Thoracic aorta (tissue), 2 donors: ENCODE results near the gene ACTN1. TPM values are rescaled to one million over a fixed set of nuclear protein-coding genes. Genes with fewer than 3 reads are reported as not detected.

Experiments
- ATAC-seq: fragments of 150-250 bp; one replicate; pipeline ENCODE4 v1.8.0; 2017; ENCODE audit warnings: low read depth; ENCODE audit not compliant: insufficient number of reproducible peaks, low FRiP score
- DNase-seq: peaks from one replicate; pipeline ENCODE4 v3.0.0-alpha.2; 2020; ENCODE audit warnings: low spot score
- H3K27ac ChIP-seq, 2 donors: fragments of 200-600 bp; sonication (generic); 1 replicate in 1 of 2; 2 replicates in 1 of 2; pipeline ENCODE4 v1.5.1; 2016; ENCODE audit warnings: mild to moderate bottlenecking in 2 of 2, moderate library complexity in 2 of 2
- H3K27me3 ChIP-seq: fragments of 200-600 bp; sonication (generic); replicated peaks from 2 replicates; pipeline ENCODE4 v1.6.0; 2016; ENCODE audit warnings: mild to moderate bottlenecking; ENCODE audit not compliant: insufficient read depth
- H3K36me3 ChIP-seq: fragments of 200-600 bp; sonication (generic); one replicate; pipeline ENCODE4 v1.5.1; 2016
- H3K4me1 ChIP-seq, 2 donors: fragments of 200-600 bp; sonication (generic); 1 replicate in 1 of 2; 2 replicates in 1 of 2; pipeline versions ENCODE4 v1.5.1 to v1.6.0; 2016; ENCODE audit warnings: low read depth in 2 of 2, mild to moderate bottlenecking in 1 of 2; ENCODE audit not compliant: control insufficient read depth in 1 of 2
- H3K4me3 ChIP-seq: fragments of 200-600 bp; sonication (generic); 2 replicates; pipeline ENCODE4 v1.5.1; 2016; ENCODE audit warnings: mild to moderate bottlenecking
- H3K9me3 ChIP-seq: fragments of 200-600 bp; sonication (generic); 2 replicates; pipeline ENCODE4 v1.5.1; 2016
- total RNA-seq, 2 donors: library from RNA; depleted of rRNA; stranded (reverse); fragments of >200 nt; gene quantifications; one replicate each; pipeline versions ENCODE4 v1.1.0 to v1.2.3, GENCODE V29; 2016
- TF ChIP-seq, protein P1 (sequence below): fragments of 200-600 bp; sonication (generic); IDR thresholded peaks from one replicate; pipeline ENCODE4 v1.5.1; 2019; ENCODE audit warnings: antibody characterized with exemption

Gene ACTN1
- total RNA-seq, 2 donors from 2014 or later: 1,201 to 1,291 TPM

DNA sequence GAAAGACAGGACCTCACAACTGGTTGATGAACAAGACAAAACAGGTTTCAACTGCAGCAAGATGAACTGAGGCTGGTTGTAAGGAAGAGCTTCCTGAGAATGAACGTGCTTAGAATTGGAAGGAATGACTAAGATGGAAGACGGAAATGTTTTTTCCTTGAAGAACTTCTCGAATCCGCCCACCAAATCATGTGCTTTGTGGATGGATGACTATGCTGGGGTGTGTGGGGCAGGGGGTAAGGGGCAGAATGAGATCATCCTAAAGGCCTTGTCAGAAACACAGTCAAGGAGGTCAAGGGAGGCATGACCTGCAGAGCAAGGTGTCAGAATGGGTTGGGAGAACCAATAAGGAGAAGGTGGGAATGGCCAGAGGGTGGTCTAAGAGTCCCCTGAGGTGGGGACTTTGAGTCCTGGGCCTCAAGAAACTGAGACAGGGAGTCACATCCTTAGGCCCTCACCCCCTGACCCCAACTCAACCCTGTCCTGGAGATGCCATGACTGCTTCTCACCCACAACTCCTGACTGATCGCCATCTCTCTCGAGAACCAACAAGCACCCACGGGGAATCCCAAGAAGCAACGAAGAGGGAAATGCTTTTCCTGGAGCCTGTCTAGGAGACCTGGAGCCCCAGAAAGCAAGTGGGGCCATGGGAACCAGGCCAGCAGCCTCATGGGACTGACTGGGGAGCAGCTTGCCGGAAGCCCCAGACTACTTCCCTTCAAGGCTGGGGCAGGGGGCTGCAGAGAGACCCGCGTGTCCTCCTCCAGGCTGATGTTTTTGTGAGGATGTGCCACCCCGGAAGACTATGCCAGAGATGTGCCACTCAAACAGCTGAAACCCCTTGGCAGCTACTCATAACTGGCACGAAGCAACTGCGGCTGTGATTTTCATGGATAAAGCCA, 84.0 kb downstream of the ACTN1 start:
- Histone ChIP-seq H3K27ac (peak overlapping the region; percentile 67 to 80), H3K36me3 (peaks cover 51% of the 10 kb centered on the region), H3K9me3 (no peaks in the 10 kb centered on the region), H3K4me3 (no peak overlapping the region), H3K27me3 (no peaks in the 10 kb centered on the region), H3K4me1 (peaks cover 7 to 82% of the 10 kb centered on the region in 2 donors)
- TF ChIP-seq, protein P1, sequence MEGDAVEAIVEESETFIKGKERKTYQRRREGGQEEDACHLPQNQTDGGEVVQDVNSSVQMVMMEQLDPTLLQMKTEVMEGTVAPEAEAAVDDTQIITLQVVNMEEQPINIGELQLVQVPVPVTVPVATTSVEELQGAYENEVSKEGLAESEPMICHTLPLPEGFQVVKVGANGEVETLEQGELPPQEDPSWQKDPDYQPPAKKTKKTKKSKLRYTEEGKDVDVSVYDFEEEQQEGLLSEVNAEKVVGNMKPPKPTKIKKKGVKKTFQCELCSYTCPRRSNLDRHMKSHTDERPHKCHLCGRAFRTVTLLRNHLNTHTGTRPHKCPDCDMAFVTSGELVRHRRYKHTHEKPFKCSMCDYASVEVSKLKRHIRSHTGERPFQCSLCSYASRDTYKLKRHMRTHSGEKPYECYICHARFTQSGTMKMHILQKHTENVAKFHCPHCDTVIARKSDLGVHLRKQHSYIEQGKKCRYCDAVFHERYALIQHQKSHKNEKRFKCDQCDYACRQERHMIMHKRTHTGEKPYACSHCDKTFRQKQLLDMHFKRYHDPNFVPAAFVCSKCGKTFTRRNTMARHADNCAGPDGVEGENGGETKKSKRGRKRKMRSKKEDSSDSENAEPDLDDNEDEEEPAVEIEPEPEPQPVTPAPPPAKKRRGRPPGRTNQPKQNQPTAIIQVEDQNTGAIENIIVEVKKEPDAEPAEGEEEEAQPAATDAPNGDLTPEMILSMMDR: no peak
- DNase-seq (no peak), ATAC-seq (no peak)

- DNase-seq (peak; percentile 41), ATAC-seq (peak; percentile 29)
- no peaks in the 10 kb centered on the region for H3K9me3 ChIP-seq
- peaks cover 52% of the 10 kb centered on the region for H3K36me3 ChIP-seq
- no peak overlapping the region for H3K4me3 ChIP-seq
- H3K27ac ChIP-seq: peak overlapping the region; percentile 67 to 80
- peaks cover 7 to 77% of the 10 kb centered on the region in 2 donors for H3K4me1 ChIP-seq
- H3K27me3 ChIP-seq: no peaks in the 10 kb centered on the region
- TF ChIP-seq, protein P1: no peak
Measured at GRCh38 chr14:68894123-68894522, 85.0 kb downstream of the ACTN1 start.

DNA sequence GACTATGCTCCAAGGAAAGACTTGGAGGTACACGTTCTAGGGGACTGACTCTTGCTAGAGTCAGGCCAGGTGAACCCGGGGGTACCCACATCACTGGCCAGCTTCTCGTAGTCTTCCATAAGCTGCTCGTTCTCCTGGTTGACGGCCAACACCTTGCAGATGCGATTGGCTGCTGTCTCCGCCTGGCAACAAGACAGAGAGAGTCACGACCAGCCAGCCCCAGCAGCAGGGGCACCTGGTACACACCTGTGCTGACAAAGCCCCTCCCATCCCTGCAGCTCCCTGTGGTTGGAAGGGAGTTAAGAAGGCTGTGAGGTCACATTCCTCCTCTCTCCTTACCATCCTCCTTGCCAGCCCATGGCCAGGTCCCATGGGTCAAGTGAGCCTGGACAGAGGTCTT, 85.5 kb downstream of the ACTN1 start:
- Histone ChIP-seq H3K4me3 (no peak overlapping the region), H3K9me3 (no peaks in the 10 kb centered on the region), H3K36me3 (peaks cover 57% of the 10 kb centered on the region), H3K4me1 (peaks cover 7 to 77% of the 10 kb centered on the region in 2 donors), H3K27me3 (no peaks in the 10 kb centered on the region), H3K27ac (peak overlapping the region; percentile 67 to 80)
- no peak for ATAC-seq
- no peak for DNase-seq
- TF ChIP-seq, protein P1: no peak

GRCh38 chr14:68892961-68893360, 86.1 kb downstream of the ACTN1 start:
- TF ChIP-seq, protein P1: no peak
- DNase-seq: no peak
- Histone ChIP-seq H3K27ac (peak overlapping the region; percentile 67 to 80), H3K4me1 (peaks cover 7 to 77% of the 10 kb centered on the region in 2 donors), H3K4me3 (no peak overlapping the region), H3K27me3 (no peaks in the 10 kb centered on the region), H3K9me3 (no peaks in the 10 kb centered on the region), H3K36me3 (peaks cover 58% of the 10 kb centered on the region)
- no peak for ATAC-seq

DNA sequence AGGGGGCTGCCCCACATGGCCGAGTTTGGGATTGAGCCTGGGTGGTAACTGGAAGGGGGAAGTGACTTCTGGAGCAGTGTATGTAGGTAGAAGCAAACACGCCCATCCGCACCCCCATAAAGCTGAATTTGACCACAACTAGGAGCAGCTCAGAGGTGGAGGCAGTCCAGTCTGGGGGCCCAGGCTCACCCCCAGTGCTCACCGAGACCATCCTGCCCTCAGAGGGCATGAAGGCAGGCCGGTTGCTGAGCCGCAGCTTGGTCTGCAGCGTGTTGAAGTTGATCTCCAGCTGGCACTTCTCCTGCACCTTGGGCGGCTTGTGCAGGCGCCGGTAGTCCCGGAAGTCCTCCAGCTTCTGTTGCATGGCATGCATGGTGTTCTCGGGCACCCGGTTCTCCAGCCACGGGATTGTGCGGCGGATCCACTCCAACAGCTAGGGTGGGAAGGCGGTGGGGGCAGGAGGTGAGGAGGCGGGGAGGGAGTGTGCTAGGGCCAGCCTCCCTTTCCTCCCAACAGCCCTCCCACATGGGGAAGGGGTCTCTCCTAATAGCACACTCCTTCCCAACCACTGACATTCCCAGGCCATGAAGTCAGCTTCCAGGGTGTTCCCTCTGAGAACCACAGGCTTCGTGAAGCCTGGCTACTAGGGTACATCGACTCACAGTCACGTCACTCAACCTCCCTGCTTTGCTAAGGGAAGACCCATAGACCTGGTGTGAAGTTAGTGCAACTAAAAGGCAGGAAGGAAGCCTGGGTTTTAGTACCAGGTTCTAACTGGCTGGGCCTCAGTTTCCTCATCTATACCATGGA, 87.0 kb downstream of the ACTN1 start:
- H3K27me3 ChIP-seq: no peaks in the 10 kb centered on the region
- H3K4me1 ChIP-seq: peaks cover 7 to 72% of the 10 kb centered on the region in 2 donors
- peaks cover 60% of the 10 kb centered on the region for H3K36me3 ChIP-seq
- H3K27ac ChIP-seq: peak overlapping the region; percentile 67 to 80
- H3K9me3 ChIP-seq: no peaks in the 10 kb centered on the region
- TF ChIP-seq, protein P1: no peak
- no peak overlapping the region for H3K4me3 ChIP-seq
- ATAC-seq (no peak), DNase-seq (no peak)
